Right cardiac atrium (tissue), 5 donors: ENCODE data around the gene TMEM63A. TPM values are rescaled to one million over a fixed set of nuclear protein-coding genes. Genes with fewer than 3 reads are reported as not detected.
"Not testable (repeated sequence)": the region's sequence is repeated elsewhere in the genome, so short reads cannot be mapped to it uniquely, and the experiment has no call there.

Source experiments
- ATAC-seq, 2 donors: fragments of 200-7000 bp; cut with Tn5 transposase; one replicate each; pipeline versions ENCODE4 v1.8.0 to v1.9.1; 2020; ENCODE audit warnings: moderate library complexity in 2 of 2, mild to moderate bottlenecking in 1 of 2
- DNase-seq, 3 donors: peaks; one replicate each; pipeline ENCODE4 v3.0.0-alpha.2; 2020
- H3K27ac ChIP-seq: one replicate; pipeline ENCODE4 v1.5.1; 2013; ENCODE audit warnings: mild to moderate bottlenecking, low read length, control low read depth, moderate library complexity
- H3K27me3 ChIP-seq: one replicate; pipeline ENCODE4 v1.6.1; 2013; ENCODE audit not compliant: control insufficient read depth, insufficient read depth
- H3K4me1 ChIP-seq: one replicate; pipeline ENCODE4 v1.6.1; 2013; ENCODE audit warnings: low read length; ENCODE audit not compliant: control insufficient read depth, insufficient read depth
- H3K4me3 ChIP-seq: one replicate; pipeline ENCODE4 v1.5.1; 2013; ENCODE audit warnings: low read length, control low read depth
- H3K9me3 ChIP-seq: one replicate; pipeline ENCODE4 v1.6.1; 2013; ENCODE audit warnings: low read length; ENCODE audit not compliant: control insufficient read depth
- WGBS: extraction: QIAGEN DNeasy Blood & Tissue Kit; methylation state at CpG from one replicate; pipeline ENCODE4 v1.1.7; 2013; 5-methylcytosine and 5-hydroxymethylcytosine counted together
- intact Hi-C, 4 donors: fragments of 100-400 bp; cut with DNase I; formaldehyde crosslinking; loops; one replicate each; pipeline versions ENCODE4 v1.11.0 to v1.14.0; 2022 to 2023
- polyA plus RNA-seq: library from polyadenylated mRNA; stranded (reverse); fragments of 200-250 nt; gene quantifications from one replicate; pipeline ENCODE4 v1.2.3, GENCODE V29; 2013
- total RNA-seq, 4 donors: library from RNA; stranded (reverse); fragmentation: NEBNext Ultra II Directional; extraction: Animal tissue kit (Norgen Biotek cat#: 25700); gene quantifications; one replicate each; pipeline ENCODE4 v1.2.1, GENCODE V29; 2021
- donor health status: healthy with polysubstance abuse.
- donor health status: DM: no; HTN: yes; CAD: no.
- donor health status: DM: no; HTN: no; CAD: no.
- donor health status: DM: no; HTN: yes; CAD: no; lungs with severe emphysema.
- donor health status: DM: yes; HTN: yes; CAD: no.

The TMEM63A gene
- total and polyA plus RNA-seq, 5 donors, result 29.3 to 44.4 (median 33.9) TPM

GRCh38 chr1:225842788-225843425 is 39.3 kb downstream of the TMEM63A start:
- no peak for ATAC-seq
- Histone ChIP-seq H3K27ac (no peak overlapping the region), H3K27me3 (no peaks in the 10 kb centered on the region), H3K9me3 (no peaks in the 10 kb centered on the region), H3K4me1 (no peaks in the 10 kb centered on the region), H3K4me3 (no peak overlapping the region)
- DNase-seq, result no peak
- intact Hi-C loops, result loop anchor here in 3 of 4 donors (10.0 kb wide), 2 partner anchors 68 to 368 kb away; partner anchors contain the start of gene SRP9 (in 1 of the 3)
- 88% methylated on average over 6 of the region's 6 CpGs for WGBS

GRCh38 chr1:225842074-225842473 is 40.1 kb downstream of the TMEM63A start:
- no peak for ATAC-seq
- WGBS, result 75% methylated on average over 12 of the region's 12 CpGs
- no peaks in the 10 kb centered on the region for H3K27me3 ChIP-seq
- H3K4me1 ChIP-seq, result no peaks in the 10 kb centered on the region
- no peak overlapping the region for H3K27ac ChIP-seq
- no peak for DNase-seq
- intact Hi-C loops, result loop anchor here in 3 of 4 donors (10.0 kb wide), 2 partner anchors 67 to 367 kb away; partner anchors contain the start of gene SRP9 (in 1 of the 3)
- H3K4me3 ChIP-seq, result no peak overlapping the region
- no peaks in the 10 kb centered on the region for H3K9me3 ChIP-seq

GRCh38 chr1:225840713-225841112 is 41.5 kb downstream of the TMEM63A start:
- ATAC-seq (no peak), DNase-seq (no peak)
- intact Hi-C loops, result loop anchor here in 3 of 4 donors (10.0 kb wide), 2 partner anchors 66 to 366 kb away; partner anchors contain the start of gene SRP9 (in 1 of the 3)
- H3K27me3 ChIP-seq, result no peaks in the 10 kb centered on the region
- H3K9me3 ChIP-seq, result no peaks in the 10 kb centered on the region
- no peaks in the 10 kb centered on the region for H3K4me1 ChIP-seq
- WGBS, result 88% methylated on average over 4 of the region's 4 CpGs
- H3K27ac ChIP-seq, result no peak overlapping the region
- no peak overlapping the region for H3K4me3 ChIP-seq

DNA sequence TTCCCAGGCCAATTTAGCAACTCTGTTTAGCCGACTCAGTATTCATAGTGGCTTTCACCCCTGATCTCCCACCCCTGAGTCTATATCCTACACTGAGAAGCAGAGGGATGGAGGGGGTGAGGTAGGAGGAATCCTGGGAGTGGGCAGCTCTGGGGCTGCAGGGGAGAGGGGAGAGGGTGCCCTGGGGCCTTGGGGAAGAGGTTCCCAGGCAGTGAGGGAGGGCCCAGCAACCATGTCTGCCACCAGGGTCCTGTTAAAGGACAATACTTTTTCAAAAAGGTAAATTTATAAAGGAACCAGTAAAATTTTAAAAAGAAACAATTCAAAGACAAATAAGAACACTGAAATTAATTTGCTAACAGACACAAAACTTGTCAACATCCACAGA is 42.0 kb downstream of the TMEM63A start:
- ATAC-seq, result no peak
- 88% methylated on average over 1 of the region's 1 CpG for WGBS
- H3K4me1 ChIP-seq, result no peaks in the 10 kb centered on the region
- no peaks in the 10 kb centered on the region for H3K27me3 ChIP-seq
- no peak overlapping the region for H3K4me3 ChIP-seq
- intact Hi-C loops, result loop anchor here in 3 of 4 donors (10.0 kb wide), 2 partner anchors 65 to 365 kb away; partner anchors contain the start of gene SRP9 (in 1 of the 3)
- no peaks in the 10 kb centered on the region for H3K9me3 ChIP-seq
- no peak for DNase-seq
- no peak overlapping the region for H3K27ac ChIP-seq

DNA sequence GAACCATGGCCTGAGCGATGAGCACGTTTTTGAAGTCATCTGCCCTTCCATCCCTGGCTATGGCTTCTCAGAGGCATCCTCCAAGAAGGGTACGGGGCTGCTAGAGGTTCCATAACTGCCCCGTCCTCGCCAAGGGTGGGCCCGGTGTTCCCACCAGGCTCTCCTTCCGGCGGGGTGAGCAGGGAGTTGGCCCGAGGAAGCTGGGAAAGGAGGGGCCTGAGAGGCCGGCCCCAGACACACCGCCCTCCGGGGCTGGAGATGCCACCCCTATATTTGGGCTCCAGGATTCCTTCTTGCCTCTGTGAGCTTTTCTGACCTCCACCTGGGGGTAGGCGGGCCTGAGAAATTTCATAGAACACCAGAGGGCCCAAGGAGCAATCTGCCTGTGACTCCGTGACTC is 43.4 kb downstream of the TMEM63A start:
- Histone ChIP-seq H3K4me3 (no peak overlapping the region), H3K4me1 (peaks cover 3% of the 10 kb centered on the region), H3K9me3 (no peaks in the 10 kb centered on the region), H3K27me3 (no peaks in the 10 kb centered on the region), H3K27ac (no peak overlapping the region)
- no peak for ATAC-seq
- 90% methylated on average over 14 of the region's 14 CpGs for WGBS
- no peak for DNase-seq
- intact Hi-C loops, result no loop called here

GRCh38 chr1:225836296-225836695 is 45.9 kb downstream of the TMEM63A start:
- H3K27ac ChIP-seq, intact Hi-C loops, H3K4me3 ChIP-seq, DNase-seq, H3K4me1 ChIP-seq, H3K9me3 ChIP-seq, H3K27me3 ChIP-seq, ATAC-seq: not testable (repeated sequence)
- 75% methylated on average over 4 of the region's 4 CpGs for WGBS

DNA sequence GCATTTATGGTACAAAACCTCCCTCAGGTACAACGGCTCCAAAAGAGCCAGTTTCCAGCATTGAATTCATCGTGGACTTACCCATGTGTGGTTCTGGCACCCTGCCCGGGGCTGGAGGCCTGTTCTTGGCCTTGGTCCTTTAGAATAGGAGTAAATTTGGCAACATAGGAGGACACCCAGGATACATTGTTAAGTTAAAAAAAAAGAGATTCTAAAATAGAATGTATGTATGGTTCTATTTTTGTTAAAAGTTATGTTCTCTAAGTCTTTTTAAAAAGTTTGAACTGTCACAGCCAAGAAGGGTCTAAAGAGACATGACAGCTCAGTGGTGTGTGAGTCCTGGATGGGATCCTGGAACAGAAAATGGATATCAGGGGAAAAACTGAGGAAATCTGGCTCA is 46.3 kb downstream of the TMEM63A start:
- WGBS, result 18% methylated on average over 3 of the region's 3 CpGs
- Histone ChIP-seq H3K4me3 (no peak overlapping the region), H3K4me1 (peaks cover 3% of the 10 kb centered on the region), H3K27me3 (no peaks in the 10 kb centered on the region), H3K27ac (no peak overlapping the region), H3K9me3 (no peaks in the 10 kb centered on the region)
- DNase-seq (peak; percentile 80 to 91 (median 86)), ATAC-seq (peak; percentile 19 to 41)
- intact Hi-C loops, result no loop called here

GRCh38 chr1:225834417-225835329 is 47.5 kb downstream of the TMEM63A start:
- H3K4me3 ChIP-seq, result no peak overlapping the region
- no peaks in the 10 kb centered on the region for H3K9me3 ChIP-seq
- H3K4me1 ChIP-seq, result peaks cover 3% of the 10 kb centered on the region
- no peaks in the 10 kb centered on the region for H3K27me3 ChIP-seq
- intact Hi-C loops, result no loop called here
- ATAC-seq, result peak; percentile 86 to 94
- H3K27ac ChIP-seq, result peak overlapping the region; percentile 87
- 47% methylated on average over 7 of the region's 7 CpGs for WGBS
- peak; percentile 83 to 90 (median 90) for DNase-seq

DNA sequence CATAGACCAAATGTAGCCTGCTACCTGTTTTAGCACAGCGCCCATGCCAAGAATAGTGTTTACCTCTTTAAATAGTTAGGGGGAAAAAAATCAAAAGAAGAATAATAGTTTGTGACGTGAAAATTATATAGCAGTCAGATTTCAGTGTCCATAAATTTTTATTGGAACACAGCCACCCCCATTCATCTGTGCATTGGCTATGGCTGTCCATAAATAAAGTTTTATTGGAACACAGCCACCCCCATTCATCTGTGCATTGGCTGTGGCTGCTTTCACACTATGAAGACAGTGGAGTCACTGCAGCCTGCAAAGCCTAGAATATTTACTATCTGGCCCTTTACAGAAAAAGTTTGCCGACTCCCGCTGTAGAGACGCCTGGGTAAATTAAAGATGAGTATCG is 51.3 kb downstream of the TMEM63A start:
- H3K4me3 ChIP-seq, result no peak overlapping the region
- H3K27ac ChIP-seq, result no peak overlapping the region
- peaks cover 7% of the 10 kb centered on the region for H3K4me1 ChIP-seq
- ATAC-seq, result no peak
- no peaks in the 10 kb centered on the region for H3K9me3 ChIP-seq
- no peak for DNase-seq
- no peaks in the 10 kb centered on the region for H3K27me3 ChIP-seq
- intact Hi-C loops, result no loop called here
- WGBS, result 95% methylated on average over 6 of the region's 6 CpGs

GRCh38 chr1:225828706-225829345 is 53.4 kb downstream of the TMEM63A start:
- DNase-seq, result peak in 1 of 3 donors; percentile 33
- ATAC-seq, result no peak
- Histone ChIP-seq H3K27ac (no peak overlapping the region), H3K4me3 (no peak overlapping the region), H3K4me1 (peaks cover 12% of the 10 kb centered on the region), H3K9me3 (no peaks in the 10 kb centered on the region), H3K27me3 (no peaks in the 10 kb centered on the region)
- intact Hi-C loops, result no loop called here
- WGBS, result 94% methylated on average over 14 of the region's 14 CpGs
